MCF 10A (cell line): Measurements from ENCODE around the gene DPY19L3. TPM values are rescaled to one million over a fixed set of nuclear protein-coding genes. Genes with fewer than 3 reads are reported as not detected.

Experiments
- BruUV-seq: library from RNA; stranded (reverse); fragments of 400-500 nt; replicated peaks from 2 replicates; lab custom pipeline; 2021; lab: Mats Ljungman, UMichigan
- CTCF ChIA-PET: fragments of 300-600 bp; sonication (Branson Sonifier 250); formaldehyde crosslinking; extraction: SDS; loops from one replicate; lab custom pipeline; 2021; ENCODE audit warnings: antibody characterized with exemption, inconsistent platforms; lab: Yijun Ruan, JAX
- POLR2A ChIA-PET: fragments of 300-600, 350-650 bp; sonication (Branson Sonifier 250); formaldehyde crosslinking; extraction: SDS; loops from one replicate; lab custom pipeline; 2020; ENCODE audit warnings: antibody characterized with exemption, inconsistent platforms; lab: Yijun Ruan, JAX
- DNase-seq: peaks from one replicate; pipeline ENCODE4 v3.0.0-alpha.2; 2018; ENCODE audit not compliant: unreplicated experiment
- H3K27ac Mint-ChIP-seq: one replicate; pipeline ENCODE4 v1.8.0; 2022; ENCODE audit warnings: mild to moderate bottlenecking, low read depth, mixed read lengths; ENCODE audit not compliant: unreplicated experiment
- H3K27me3 Mint-ChIP-seq: one replicate; pipeline ENCODE4 v1.8.0; 2022; ENCODE audit warnings: mixed read lengths; ENCODE audit not compliant: insufficient read depth, unreplicated experiment
- H3K36me3 Mint-ChIP-seq: one replicate; pipeline ENCODE4 v1.8.0; 2022; ENCODE audit warnings: mild to moderate bottlenecking, moderate library complexity, mixed read lengths; ENCODE audit not compliant: insufficient read depth, unreplicated experiment
- H3K4me1 Mint-ChIP-seq: one replicate; pipeline ENCODE4 v1.8.0; 2022; ENCODE audit warnings: mixed read lengths; ENCODE audit not compliant: insufficient read depth, unreplicated experiment
- H3K4me3 Mint-ChIP-seq: one replicate; pipeline ENCODE4 v1.8.0; 2022; ENCODE audit warnings: mild to moderate bottlenecking, moderate library complexity, mixed read lengths; ENCODE audit not compliant: unreplicated experiment
- H3K9me3 Mint-ChIP-seq: one replicate; pipeline ENCODE4 v1.8.0; 2022; ENCODE audit warnings: mixed read lengths; ENCODE audit not compliant: unreplicated experiment
- CTCF ChIP-seq: fragments of 200-600 bp; IDR thresholded peaks from one replicate; pipeline ENCODE4 v1.8.0; 2022; ENCODE audit warnings: antibody characterized with exemption, mild to moderate bottlenecking; ENCODE audit not compliant: unreplicated experiment
- intact Hi-C: fragments of 100-400 bp; cut with micrococcal nuclease; formaldehyde crosslinking; loops from 2 replicates; pipeline ENCODE4 v1.14.1; 2022
- total RNA-seq: library from RNA; stranded (reverse); gene quantifications from 2 replicates; pipeline ENCODE4 v1.2.3, GENCODE V29; 2022

Gene DPY19L3
- total RNA-seq, 1 experiment from 2014 or later: 43.8 TPM

GRCh38 chr19:32406161-32407003 is 812 bp downstream of the DPY19L3 start:
- intact Hi-C loops: no loop called here
- no peaks in the 10 kb centered on the region for H3K9me3 Mint-ChIP-seq
- H3K36me3 Mint-ChIP-seq: peaks cover 23% of the 10 kb centered on the region
- ChIA-PET POLR2A (interaction anchor here (0.5 to 3.8 kb wide), 16 partner anchors 8 to 1171 kb away, joined by 3 to 40 read pairs (median 5); partner anchors contain the start of genes NUDT19, PDCD5 and ZNF507), CTCF (interaction anchor here (2.1 kb wide), 1 partner anchor 66 kb away, joined by 8 read pairs; no protein-coding TSS in a partner anchor)
- no peak for TF ChIP-seq CTCF
- H3K27me3 Mint-ChIP-seq: no peaks in the 10 kb centered on the region
- DNase-seq: peak; percentile 5
- H3K4me1 Mint-ChIP-seq: peaks cover 20% of the 10 kb centered on the region
- peak overlapping the region; percentile 79 for H3K4me3 Mint-ChIP-seq
- no TSS peak for BruUV-seq
- peak overlapping the region; percentile 93 for H3K27ac Mint-ChIP-seq

GRCh38 chr19:32407004-32407992 is 1.7 kb downstream of the DPY19L3 start:
- CTCF ChIA-PET: no interaction called here
- intact Hi-C loops: no loop called here
- H3K4me1 Mint-ChIP-seq: peaks cover 14% of the 10 kb centered on the region

GRCh38 chr19:32415246-32415645 is 9.7 kb downstream of the DPY19L3 start:
- Mint-ChIP-seq H3K4me3 (no peak overlapping the region), H3K9me3 (no peaks in the 10 kb centered on the region), H3K27ac (no peak overlapping the region), H3K4me1 (no peaks in the 10 kb centered on the region), H3K27me3 (no peaks in the 10 kb centered on the region), H3K36me3 (peaks cover 44% of the 10 kb centered on the region)
- no peak for DNase-seq
- intact Hi-C loops: no loop called here
- ChIA-PET POLR2A (interaction anchor here (0.6 to 1.0 kb wide), 2 partner anchors 9 to 555 kb away, joined by 3 to 6 read pairs; partner anchors contain the start of gene DPY19L3), CTCF (interaction anchor here (0.7 kb wide), 1 partner anchor 888 kb away, joined by 3 read pairs; no protein-coding TSS in a partner anchor)
- no TSS peak for BruUV-seq
- TF ChIP-seq CTCF: no peak

More at GRCh38 chr19:32407004-32407992, 1.7 kb downstream of the DPY19L3 start:
- Mint-ChIP-seq H3K27me3 (no peaks in the 10 kb centered on the region), H3K27ac (peak overlapping the region; percentile 66), H3K36me3 (peaks cover 32% of the 10 kb centered on the region), H3K9me3 (no peaks in the 10 kb centered on the region), H3K4me3 (peak overlapping the region; percentile 79)
- POLR2A ChIA-PET: interaction anchor here (0.5 to 3.8 kb wide), 4 partner anchors 17 to 174 kb away, joined by 5 to 39 read pairs (median 18); partner anchors contain the start of gene PDCD5
- no peak for TF ChIP-seq CTCF
- peak; percentile 51 for DNase-seq
- BruUV-seq: TSS peak; percentile 25
